Thoracic aorta (tissue), 2 donors: ENCODE data around the gene PRKAB2. TPM values are rescaled to one million over a fixed set of nuclear protein-coding genes. Genes with fewer than 3 reads are reported as not detected.
"Not testable (repeated sequence)": the region's sequence is repeated elsewhere in the genome, so short reads cannot be mapped to it uniquely, and the experiment has no call there.

ENCODE experiments used
- ATAC-seq: fragments of 150-250 bp; one replicate; pipeline ENCODE4 v1.8.0; 2017; ENCODE audit warnings: low read depth; ENCODE audit not compliant: insufficient number of reproducible peaks, low FRiP score
- DNase-seq: peaks from one replicate; pipeline ENCODE4 v3.0.0-alpha.2; 2020; ENCODE audit warnings: low spot score
- H3K27ac ChIP-seq, 2 donors: fragments of 200-600 bp; sonication (generic); 1 replicate in 1 of 2; 2 replicates in 1 of 2; pipeline ENCODE4 v1.5.1; 2016; ENCODE audit warnings: mild to moderate bottlenecking in 2 of 2, moderate library complexity in 2 of 2
- H3K27me3 ChIP-seq: fragments of 200-600 bp; sonication (generic); replicated peaks from 2 replicates; pipeline ENCODE4 v1.6.0; 2016; ENCODE audit warnings: mild to moderate bottlenecking; ENCODE audit not compliant: insufficient read depth
- H3K36me3 ChIP-seq: fragments of 200-600 bp; sonication (generic); one replicate; pipeline ENCODE4 v1.5.1; 2016
- H3K4me1 ChIP-seq, 2 donors: fragments of 200-600 bp; sonication (generic); 1 replicate in 1 of 2; 2 replicates in 1 of 2; pipeline versions ENCODE4 v1.5.1 to v1.6.0; 2016; ENCODE audit warnings: low read depth in 2 of 2, mild to moderate bottlenecking in 1 of 2; ENCODE audit not compliant: control insufficient read depth in 1 of 2
- H3K4me3 ChIP-seq: fragments of 200-600 bp; sonication (generic); 2 replicates; pipeline ENCODE4 v1.5.1; 2016; ENCODE audit warnings: mild to moderate bottlenecking
- H3K9me3 ChIP-seq: fragments of 200-600 bp; sonication (generic); 2 replicates; pipeline ENCODE4 v1.5.1; 2016
- total RNA-seq, 2 donors: library from RNA; depleted of rRNA; stranded (reverse); fragments of >200 nt; gene quantifications; one replicate each; pipeline versions ENCODE4 v1.1.0 to v1.2.3, GENCODE V29; 2016
- TF ChIP-seq, protein P1 (sequence below): fragments of 200-600 bp; sonication (generic); IDR thresholded peaks from one replicate; pipeline ENCODE4 v1.5.1; 2019; ENCODE audit warnings: antibody characterized with exemption

PRKAB2 gene
- total RNA-seq, 2 donors from 2014 or later = 19.5 to 20.8 TPM

DNA sequence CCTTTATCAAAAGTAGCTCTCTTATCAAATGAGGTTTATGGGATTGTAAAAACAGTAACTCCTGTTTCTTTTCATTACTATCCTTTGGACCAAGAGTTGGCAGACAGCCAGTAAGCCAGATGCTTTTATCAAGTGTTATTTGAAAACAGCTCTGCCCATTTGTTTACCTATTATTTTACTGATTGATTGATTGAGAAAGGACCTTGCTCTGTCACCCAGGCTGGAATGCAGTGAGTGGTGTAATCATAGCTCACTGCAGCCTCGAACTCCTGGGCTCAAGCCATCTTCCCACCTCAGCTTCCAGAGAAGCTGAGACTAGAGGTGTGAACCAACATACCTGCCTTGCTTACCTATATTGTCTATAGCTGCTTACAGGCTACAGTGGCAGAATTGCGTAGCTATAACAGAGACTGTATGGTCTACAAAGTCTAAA is 3.6 kb downstream of the PRKAB2 start:
- TF ChIP-seq, protein P1, sequence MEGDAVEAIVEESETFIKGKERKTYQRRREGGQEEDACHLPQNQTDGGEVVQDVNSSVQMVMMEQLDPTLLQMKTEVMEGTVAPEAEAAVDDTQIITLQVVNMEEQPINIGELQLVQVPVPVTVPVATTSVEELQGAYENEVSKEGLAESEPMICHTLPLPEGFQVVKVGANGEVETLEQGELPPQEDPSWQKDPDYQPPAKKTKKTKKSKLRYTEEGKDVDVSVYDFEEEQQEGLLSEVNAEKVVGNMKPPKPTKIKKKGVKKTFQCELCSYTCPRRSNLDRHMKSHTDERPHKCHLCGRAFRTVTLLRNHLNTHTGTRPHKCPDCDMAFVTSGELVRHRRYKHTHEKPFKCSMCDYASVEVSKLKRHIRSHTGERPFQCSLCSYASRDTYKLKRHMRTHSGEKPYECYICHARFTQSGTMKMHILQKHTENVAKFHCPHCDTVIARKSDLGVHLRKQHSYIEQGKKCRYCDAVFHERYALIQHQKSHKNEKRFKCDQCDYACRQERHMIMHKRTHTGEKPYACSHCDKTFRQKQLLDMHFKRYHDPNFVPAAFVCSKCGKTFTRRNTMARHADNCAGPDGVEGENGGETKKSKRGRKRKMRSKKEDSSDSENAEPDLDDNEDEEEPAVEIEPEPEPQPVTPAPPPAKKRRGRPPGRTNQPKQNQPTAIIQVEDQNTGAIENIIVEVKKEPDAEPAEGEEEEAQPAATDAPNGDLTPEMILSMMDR = no peak
- DNase-seq (no peak), ATAC-seq (no peak)
- Histone ChIP-seq H3K27me3 (no peaks in the 10 kb centered on the region), H3K36me3 (peaks cover 7% of the 10 kb centered on the region), H3K9me3 (no peaks in the 10 kb centered on the region), H3K4me3 (no peak overlapping the region), H3K4me1 (peaks cover 13 to 43% of the 10 kb centered on the region in 2 donors), H3K27ac (no peak overlapping the region)

DNA sequence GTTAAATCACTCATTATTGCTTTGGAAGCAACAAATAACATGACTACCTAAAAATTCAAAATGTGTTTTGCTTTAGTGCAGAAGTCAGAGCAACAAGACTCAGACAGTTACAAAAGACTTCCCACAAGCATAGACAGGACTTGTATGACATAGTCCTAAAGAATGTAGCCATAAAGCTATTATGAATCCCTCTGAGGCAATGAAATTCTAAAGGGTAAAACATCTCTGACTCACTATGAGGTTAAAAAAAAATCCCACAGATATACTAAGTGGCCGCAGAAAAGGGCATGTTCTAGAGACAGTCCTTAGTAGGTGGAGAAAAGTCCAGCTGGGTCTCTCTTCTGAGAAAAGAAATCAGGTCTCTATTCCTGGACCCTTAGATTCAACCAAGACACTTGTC is 4.9 kb downstream of the PRKAB2 start:
- H3K4me1 ChIP-seq = peaks cover 13 to 37% of the 10 kb centered on the region in 2 donors
- H3K27ac ChIP-seq = peak overlapping the region in 1 of 2 donors; percentile 14
- no peaks in the 10 kb centered on the region for H3K9me3 ChIP-seq
- no peak overlapping the region for H3K4me3 ChIP-seq
- TF ChIP-seq, protein P1 = no peak
- peak; percentile 51 for ATAC-seq
- no peaks in the 10 kb centered on the region for H3K27me3 ChIP-seq
- H3K36me3 ChIP-seq = peaks cover 7% of the 10 kb centered on the region
- no peak for DNase-seq

DNA sequence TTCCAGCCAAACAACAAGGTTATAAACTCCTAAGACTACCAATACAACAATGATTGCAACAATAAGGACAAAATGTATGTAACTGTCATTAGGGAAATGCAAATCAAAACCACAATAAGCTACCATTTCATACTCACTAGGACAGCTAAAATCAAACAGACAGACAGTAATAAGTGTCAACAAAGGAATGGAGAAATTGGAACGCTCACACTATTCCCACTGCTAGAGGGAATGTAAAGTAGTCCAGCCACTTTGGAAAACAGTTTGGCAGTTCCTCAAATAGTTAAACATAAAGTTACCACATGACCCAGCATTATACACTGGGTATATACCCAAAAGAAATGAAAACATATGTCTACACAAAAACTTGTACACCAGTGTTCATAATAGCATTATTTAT is 9.3 kb downstream of the PRKAB2 start:
- Histone ChIP-seq H3K27ac (no peak overlapping the region), H3K4me3 (no peak overlapping the region), H3K27me3 (no peaks in the 10 kb centered on the region), H3K36me3 (peaks cover 31% of the 10 kb centered on the region), H3K4me1 (peaks cover 0 to 4% of the 10 kb centered on the region in 2 donors), H3K9me3 (no peaks in the 10 kb centered on the region)
- TF ChIP-seq, protein P1 = no peak
- no peak for ATAC-seq
- DNase-seq = no peak

DNA sequence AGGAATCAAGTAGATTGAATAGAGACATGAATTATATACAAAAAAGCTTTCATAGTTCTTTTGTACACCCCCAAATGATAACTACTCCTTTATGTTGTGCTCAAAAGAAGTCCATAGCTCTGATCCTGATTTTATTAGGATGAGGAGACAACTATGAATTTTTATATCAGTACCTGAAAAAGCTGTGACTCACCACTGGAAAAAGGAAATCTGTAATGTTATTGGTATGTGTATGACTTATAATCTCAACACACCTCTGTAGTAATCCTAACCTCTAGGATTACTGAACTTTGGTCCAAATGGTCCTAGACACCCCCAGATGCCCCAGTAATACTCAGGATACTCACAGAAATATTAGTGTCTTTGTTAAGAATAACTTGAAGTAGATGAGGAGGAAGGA is 10.2 kb downstream of the PRKAB2 start:
- H3K4me1 ChIP-seq = no peaks in the 10 kb centered on the region
- TF ChIP-seq, protein P1 = no peak
- no peaks in the 10 kb centered on the region for H3K9me3 ChIP-seq
- no peak overlapping the region for H3K4me3 ChIP-seq
- peaks cover 40% of the 10 kb centered on the region for H3K36me3 ChIP-seq
- no peak for ATAC-seq
- DNase-seq = no peak
- no peak overlapping the region for H3K27ac ChIP-seq
- no peaks in the 10 kb centered on the region for H3K27me3 ChIP-seq

DNA sequence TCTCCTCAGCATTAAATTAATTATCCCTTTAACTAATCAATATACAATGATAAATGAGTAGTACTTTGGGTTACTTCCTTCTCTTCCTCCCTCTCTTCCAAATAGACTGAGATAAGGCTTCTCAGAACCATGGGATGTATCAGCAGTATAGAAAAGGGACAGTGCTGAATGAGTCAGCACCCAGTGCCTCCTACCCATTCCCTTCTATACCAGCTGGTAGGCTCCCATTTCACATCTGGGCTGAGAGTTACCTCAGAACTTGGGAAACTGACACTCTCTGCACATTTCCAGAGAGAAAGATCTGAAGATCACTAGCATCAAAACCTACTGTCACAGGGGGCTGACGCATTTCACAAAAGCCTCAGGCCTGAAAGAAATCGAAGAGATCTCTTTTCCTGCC is 15.2 kb downstream of the PRKAB2 start:
- H3K27me3 ChIP-seq, ATAC-seq, H3K4me1 ChIP-seq, H3K27ac ChIP-seq, DNase-seq, H3K4me3 ChIP-seq, H3K9me3 ChIP-seq: not testable (repeated sequence)
- H3K36me3 ChIP-seq = peaks cover 49% of the 10 kb centered on the region

DNA sequence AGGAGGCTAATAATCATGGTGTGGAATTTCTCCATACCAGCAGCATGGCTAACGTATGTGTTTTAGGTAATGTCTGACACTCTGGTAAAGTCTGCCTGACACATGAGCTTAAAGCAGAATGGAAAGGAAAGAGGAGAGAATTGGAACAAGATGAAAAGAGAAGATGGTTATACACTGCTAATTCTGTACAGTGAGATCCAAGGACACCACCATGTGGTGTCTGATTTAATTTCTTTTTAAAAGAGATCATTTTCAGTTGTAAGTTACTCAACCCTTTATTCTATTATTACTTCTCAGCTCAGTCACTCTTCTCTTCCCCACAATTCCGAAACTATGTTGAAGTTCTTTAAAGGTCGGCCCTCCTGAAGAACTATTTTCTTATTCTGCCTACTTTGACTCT is 15.6 kb downstream of the PRKAB2 start:
- DNase-seq = no peak
- no peak for ATAC-seq
- Histone ChIP-seq H3K27me3 (no peaks in the 10 kb centered on the region), H3K27ac (no peak overlapping the region), H3K4me3 (no peak overlapping the region), H3K9me3 (no peaks in the 10 kb centered on the region), H3K4me1 (no peaks in the 10 kb centered on the region), H3K36me3 (peaks cover 49% of the 10 kb centered on the region)
- TF ChIP-seq, protein P1 = no peak
